NCI-H1048 (cell line): ENCODE measurements around the gene TENM4.

Source experiments
- DNase-seq: peaks from one replicate; lab custom pipeline; 2025; lab: John Stamatoyannopoulos, UW

TENM4 gene

GRCh38 chr11:78810559-78811009 is 630.2 kb downstream of the TENM4 start:
- DNase-seq, result no peak

GRCh38 chr11:78809931-78810541 is 630.8 kb downstream of the TENM4 start:
- no peak for DNase-seq

GRCh38 chr11:78808923-78809322 is 631.9 kb downstream of the TENM4 start:
- DNase-seq, result no peak

GRCh38 chr11:78807351-78807750 is 633.5 kb downstream of the TENM4 start:
- no peak for DNase-seq

GRCh38 chr11:78806214-78807004 is 634.4 kb downstream of the TENM4 start:
- no peak for DNase-seq

- DNase-seq, result no peak
These were observed 635.8 kb downstream of the TENM4 start for GRCh38 chr11:78804991-78805390.

GRCh38 chr11:78803995-78804394 is 636.8 kb downstream of the TENM4 start:
- DNase-seq, result no peak

GRCh38 chr11:78802058-78802761 is 638.6 kb downstream of the TENM4 start:
- DNase-seq, result no peak

- DNase-seq, result no peak
These were observed 639.5 kb downstream of the TENM4 start for GRCh38 chr11:78801161-78801884.

- no peak for DNase-seq
These were observed 640.1 kb downstream of the TENM4 start for GRCh38 chr11:78800756-78801155.

GRCh38 chr11:78800096-78800690 is 640.6 kb downstream of the TENM4 start:
- DNase-seq, result no peak

- no peak for DNase-seq
These were observed 642.2 kb downstream of the TENM4 start for GRCh38 chr11:78798663-78799062.

GRCh38 chr11:78797559-78797958 is 643.3 kb downstream of the TENM4 start:
- no peak for DNase-seq

- DNase-seq, result no peak
These were observed 643.9 kb downstream of the TENM4 start for GRCh38 chr11:78796956-78797355.

- DNase-seq, result no peak
These were observed 645.1 kb downstream of the TENM4 start for GRCh38 chr11:78795621-78796261.

GRCh38 chr11:78791964-78792363 is 648.9 kb downstream of the TENM4 start:
- no peak for DNase-seq

- DNase-seq, result no peak
These were observed 649.6 kb downstream of the TENM4 start for GRCh38 chr11:78791254-78791653.

GRCh38 chr11:78790784-78791183 is 650.0 kb downstream of the TENM4 start:
- DNase-seq, result no peak

- no peak for DNase-seq
These were observed 651.5 kb downstream of the TENM4 start for GRCh38 chr11:78789375-78789774.

GRCh38 chr11:78788533-78788932 is 652.3 kb downstream of the TENM4 start:
- no peak for DNase-seq

GRCh38 chr11:78787696-78788095 is 653.1 kb downstream of the TENM4 start:
- no peak for DNase-seq
